ENCODE data around the gene TERT. TPM values are rescaled to one million over a fixed set of nuclear protein-coding genes. Genes with fewer than 3 reads are reported as not detected.

The TERT gene
- total RNA-seq, 3 donors from 2014 or later (not counting 1 experiment from before 2014, with no cell fraction given) = not detected

- no peaks in the 10 kb centered on the region for H3K36me3 Mint-ChIP-seq
- H3K36me3 ChIP-seq (ENCODE audit: control insufficient read depth, insufficient read depth, low read length) = no peaks in the 10 kb centered on the region
- ATAC-seq (no peak), DNase-seq (no peak)
- WGBS (ENCODE audit: insufficient coverage) = 92% methylated on average over 22 of the region's 22 CpGs
- no peak overlapping the region for H3K27ac Mint-ChIP-seq
- intact Hi-C loops (cut with micrococcal nuclease) = no loop called here
- no peak for TF ChIP-seq CTCF (IDR thresholded peaks at IDR 0.05)
- no peak overlapping the region for H3K4me3 Mint-ChIP-seq
- H3K27me3 ChIP-seq (ENCODE audit: control insufficient read depth, insufficient read depth, low read length) = peaks cover 2% of the 10 kb centered on the region
- no peaks in the 10 kb centered on the region for H3K9me3 Mint-ChIP-seq
- H3K4me1 Mint-ChIP-seq = no peaks in the 10 kb centered on the region
- H3K4me1 ChIP-seq (ENCODE audit: control insufficient read depth, insufficient read depth, low read length) = no peaks in the 10 kb centered on the region
- H3K27ac ChIP-seq (ENCODE audit: low read length) = no peak overlapping the region
- no peaks in the 10 kb centered on the region for H3K9me3 ChIP-seq (ENCODE audit: control insufficient read depth, insufficient read depth, low read length)
- no peak overlapping the region for H3K4me3 ChIP-seq (ENCODE audit: low read length)
- no peaks in the 10 kb centered on the region for H3K27me3 Mint-ChIP-seq (ENCODE audit: low read depth in 2 of 2)
Observed at GRCh38 chr5:1241509-1242080, 53.3 kb downstream of the TERT start.

- H3K9me3 Mint-ChIP-seq = peaks cover 3 to 5% of the 10 kb centered on the region in 2 donors
- no peaks in the 10 kb centered on the region for H3K4me1 ChIP-seq (ENCODE audit: control insufficient read depth, insufficient read depth, low read length)
- ATAC-seq = no peak
Observed at GRCh38 chr5:1240496-1241260, 54.2 kb downstream of the TERT start.

GRCh38 chr5:1239505-1240251 lies 55.2 kb downstream of the TERT start:
- no peaks in the 10 kb centered on the region for H3K36me3 ChIP-seq (ENCODE audit: control insufficient read depth, insufficient read depth, low read length)
- TF ChIP-seq CTCF (IDR thresholded peaks at IDR 0.05) = no peak
- intact Hi-C loops (cut with micrococcal nuclease) = no loop called here
- no peak for DNase-seq
- peaks cover 9% of the 10 kb centered on the region for H3K36me3 Mint-ChIP-seq
- H3K4me1 ChIP-seq (ENCODE audit: control insufficient read depth, insufficient read depth, low read length) = no peaks in the 10 kb centered on the region
- no peak overlapping the region for H3K27ac ChIP-seq (ENCODE audit: low read length)
- H3K27me3 ChIP-seq (ENCODE audit: control insufficient read depth, insufficient read depth, low read length) = no peaks in the 10 kb centered on the region
- H3K27me3 Mint-ChIP-seq (ENCODE audit: low read depth in 2 of 2) = no peaks in the 10 kb centered on the region
- no peak overlapping the region for H3K4me3 Mint-ChIP-seq
- H3K4me3 ChIP-seq (ENCODE audit: low read length) = no peak overlapping the region
- ATAC-seq = no peak
- WGBS (ENCODE audit: insufficient coverage) = 70% methylated on average over 22 of the region's 22 CpGs
- no peaks in the 10 kb centered on the region for H3K4me1 Mint-ChIP-seq
- H3K27ac Mint-ChIP-seq = no peak overlapping the region
- H3K9me3 ChIP-seq (ENCODE audit: control insufficient read depth, insufficient read depth, low read length) = peaks cover 8% of the 10 kb centered on the region
- peaks cover 3 to 5% of the 10 kb centered on the region in 2 donors for H3K9me3 Mint-ChIP-seq

More at GRCh38 chr5:1240496-1241260, 54.2 kb downstream of the TERT start:
- no peaks in the 10 kb centered on the region for H3K9me3 ChIP-seq (ENCODE audit: control insufficient read depth, insufficient read depth, low read length)
- intact Hi-C loops (cut with micrococcal nuclease) = no loop called here
- peaks cover 7% of the 10 kb centered on the region for H3K36me3 Mint-ChIP-seq
- TF ChIP-seq CTCF (IDR thresholded peaks at IDR 0.05) = no peak
- no peaks in the 10 kb centered on the region for H3K4me1 Mint-ChIP-seq
- no peak for DNase-seq
- H3K27ac ChIP-seq (ENCODE audit: low read length) = no peak overlapping the region
- no peak overlapping the region for H3K4me3 ChIP-seq (ENCODE audit: low read length)
- H3K4me3 Mint-ChIP-seq = no peak overlapping the region
- peaks cover 2% of the 10 kb centered on the region for H3K27me3 ChIP-seq (ENCODE audit: control insufficient read depth, insufficient read depth, low read length)
- H3K27ac Mint-ChIP-seq = no peak overlapping the region
- no peaks in the 10 kb centered on the region for H3K27me3 Mint-ChIP-seq (ENCODE audit: low read depth in 2 of 2)
- H3K36me3 ChIP-seq (ENCODE audit: control insufficient read depth, insufficient read depth, low read length) = no peaks in the 10 kb centered on the region
- 90% methylated on average over 28 of the region's 29 CpGs for WGBS (ENCODE audit: insufficient coverage)
